ENCODE data around the gene DCTPP1.

DNA sequence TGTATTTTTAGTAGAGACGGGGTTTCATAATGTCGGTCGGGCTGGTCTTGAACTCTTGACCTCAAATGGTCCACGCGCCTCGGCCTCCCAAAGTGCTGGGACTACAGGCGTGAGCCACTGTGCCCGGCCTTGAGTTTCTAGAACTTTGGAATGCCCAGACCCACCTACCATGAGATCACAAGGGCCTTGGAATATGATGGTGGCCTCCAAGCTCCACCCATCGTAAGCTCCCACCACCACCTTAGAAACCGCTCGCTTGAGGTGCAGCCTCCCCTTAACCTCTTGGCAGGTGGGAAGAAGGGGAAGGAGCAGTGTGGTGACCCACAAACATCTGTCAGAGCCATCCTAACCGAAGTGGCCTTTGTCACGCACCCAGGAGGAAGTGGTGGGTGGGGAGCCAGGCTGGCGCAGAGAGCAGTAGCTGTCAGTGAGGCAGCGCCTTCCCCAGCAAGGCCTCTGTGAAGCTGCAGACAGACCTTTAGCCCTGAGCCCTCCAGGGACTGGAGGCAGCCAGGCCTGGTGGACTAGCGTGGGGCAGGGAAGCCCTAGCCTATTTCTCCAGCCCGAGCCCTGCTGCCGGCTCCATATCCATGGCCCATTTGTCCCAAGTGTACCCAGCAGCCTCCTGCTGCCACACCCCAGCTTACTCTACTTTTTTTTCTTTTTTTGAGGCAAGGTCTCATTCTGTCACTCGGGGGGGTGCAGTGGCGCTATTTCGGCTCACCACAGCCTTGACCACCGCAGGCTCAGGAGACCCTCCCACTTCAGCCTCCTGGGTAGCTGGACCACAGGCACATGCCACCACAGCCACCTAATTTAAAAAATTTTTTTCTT lies 28.9 kb upstream of the DCTPP1 start:
- TF ChIP-seq, protein P1, sequence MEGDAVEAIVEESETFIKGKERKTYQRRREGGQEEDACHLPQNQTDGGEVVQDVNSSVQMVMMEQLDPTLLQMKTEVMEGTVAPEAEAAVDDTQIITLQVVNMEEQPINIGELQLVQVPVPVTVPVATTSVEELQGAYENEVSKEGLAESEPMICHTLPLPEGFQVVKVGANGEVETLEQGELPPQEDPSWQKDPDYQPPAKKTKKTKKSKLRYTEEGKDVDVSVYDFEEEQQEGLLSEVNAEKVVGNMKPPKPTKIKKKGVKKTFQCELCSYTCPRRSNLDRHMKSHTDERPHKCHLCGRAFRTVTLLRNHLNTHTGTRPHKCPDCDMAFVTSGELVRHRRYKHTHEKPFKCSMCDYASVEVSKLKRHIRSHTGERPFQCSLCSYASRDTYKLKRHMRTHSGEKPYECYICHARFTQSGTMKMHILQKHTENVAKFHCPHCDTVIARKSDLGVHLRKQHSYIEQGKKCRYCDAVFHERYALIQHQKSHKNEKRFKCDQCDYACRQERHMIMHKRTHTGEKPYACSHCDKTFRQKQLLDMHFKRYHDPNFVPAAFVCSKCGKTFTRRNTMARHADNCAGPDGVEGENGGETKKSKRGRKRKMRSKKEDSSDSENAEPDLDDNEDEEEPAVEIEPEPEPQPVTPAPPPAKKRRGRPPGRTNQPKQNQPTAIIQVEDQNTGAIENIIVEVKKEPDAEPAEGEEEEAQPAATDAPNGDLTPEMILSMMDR (IDR thresholded peaks at IDR 0.05) = no peak
- no peak for TF ChIP-seq POLR2A (IDR thresholded peaks at IDR 0.05)
